Measurements from ENCODE around the gene ZKSCAN1.

DNA sequence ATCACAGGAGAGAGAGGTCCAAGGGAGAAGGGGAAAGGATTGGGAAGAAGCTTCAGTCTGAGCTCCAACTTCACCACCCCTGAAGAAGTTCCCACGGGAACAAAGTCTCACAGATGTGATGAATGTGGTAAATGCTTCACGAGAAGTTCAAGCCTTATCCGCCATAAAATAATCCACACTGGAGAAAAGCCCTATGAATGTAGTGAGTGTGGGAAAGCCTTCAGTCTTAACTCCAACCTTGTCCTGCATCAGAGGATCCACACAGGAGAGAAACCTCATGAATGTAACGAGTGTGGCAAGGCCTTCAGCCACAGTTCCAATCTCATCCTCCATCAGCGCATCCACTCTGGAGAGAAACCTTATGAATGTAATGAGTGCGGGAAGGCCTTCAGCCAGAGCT lies 18.1 kb downstream of the ZKSCAN1 start:
- TF ChIP-seq, protein P1, sequence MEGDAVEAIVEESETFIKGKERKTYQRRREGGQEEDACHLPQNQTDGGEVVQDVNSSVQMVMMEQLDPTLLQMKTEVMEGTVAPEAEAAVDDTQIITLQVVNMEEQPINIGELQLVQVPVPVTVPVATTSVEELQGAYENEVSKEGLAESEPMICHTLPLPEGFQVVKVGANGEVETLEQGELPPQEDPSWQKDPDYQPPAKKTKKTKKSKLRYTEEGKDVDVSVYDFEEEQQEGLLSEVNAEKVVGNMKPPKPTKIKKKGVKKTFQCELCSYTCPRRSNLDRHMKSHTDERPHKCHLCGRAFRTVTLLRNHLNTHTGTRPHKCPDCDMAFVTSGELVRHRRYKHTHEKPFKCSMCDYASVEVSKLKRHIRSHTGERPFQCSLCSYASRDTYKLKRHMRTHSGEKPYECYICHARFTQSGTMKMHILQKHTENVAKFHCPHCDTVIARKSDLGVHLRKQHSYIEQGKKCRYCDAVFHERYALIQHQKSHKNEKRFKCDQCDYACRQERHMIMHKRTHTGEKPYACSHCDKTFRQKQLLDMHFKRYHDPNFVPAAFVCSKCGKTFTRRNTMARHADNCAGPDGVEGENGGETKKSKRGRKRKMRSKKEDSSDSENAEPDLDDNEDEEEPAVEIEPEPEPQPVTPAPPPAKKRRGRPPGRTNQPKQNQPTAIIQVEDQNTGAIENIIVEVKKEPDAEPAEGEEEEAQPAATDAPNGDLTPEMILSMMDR (IDR thresholded peaks at IDR 0.05) = no peak
- TF ChIP-seq POLR2A (IDR thresholded peaks at IDR 0.05) = no peak

All from heart left ventricle (tissue), 13 donors.